ENCODE results near the gene OR2G6. TPM values are rescaled to one million over a fixed set of nuclear protein-coding genes. Genes with fewer than 3 reads are reported as not detected.
"Not testable (repeated sequence)": the region's sequence is repeated elsewhere in the genome, so short reads cannot be mapped to it uniquely, and the experiment has no call there.

The OR2G6 gene
- polyA plus RNA-seq (2012; ENCODE audit: insufficient read depth, insufficient read length, low read depth): not detected

DNA sequence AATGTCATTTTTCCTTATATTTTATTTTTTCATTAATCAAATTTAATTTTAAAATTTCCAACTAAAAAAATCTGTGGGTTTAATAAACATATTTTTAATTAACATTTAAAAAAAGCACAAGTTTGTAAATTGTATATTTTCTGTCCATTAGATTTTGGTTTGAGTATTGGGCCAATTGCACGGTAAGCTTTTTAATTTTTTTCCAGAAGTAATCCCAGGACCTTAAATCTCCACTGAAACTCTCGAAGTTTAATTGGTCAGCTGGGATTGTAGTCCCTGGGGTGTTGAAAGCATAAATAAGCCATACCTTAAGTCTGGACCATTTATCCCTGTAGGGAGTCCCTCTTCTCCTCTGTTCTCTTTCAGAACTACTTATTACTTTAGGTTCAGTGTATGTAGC lies at the start of gene OR2G6:
Gene OR2G6, plus strand, starts transcription at position 301 of the 400 bp plus-strand sequence. CDS start 13,574 bp downstream, outside the sequence.
- not testable (repeated sequence) for H3K4me3 ChIP-seq (ENCODE audit: low read depth, low read length); H3K36me3 ChIP-seq; DNase-seq; H3K4me1 ChIP-seq; H3K9me3 ChIP-seq; H3K27me3 ChIP-seq

DNA sequence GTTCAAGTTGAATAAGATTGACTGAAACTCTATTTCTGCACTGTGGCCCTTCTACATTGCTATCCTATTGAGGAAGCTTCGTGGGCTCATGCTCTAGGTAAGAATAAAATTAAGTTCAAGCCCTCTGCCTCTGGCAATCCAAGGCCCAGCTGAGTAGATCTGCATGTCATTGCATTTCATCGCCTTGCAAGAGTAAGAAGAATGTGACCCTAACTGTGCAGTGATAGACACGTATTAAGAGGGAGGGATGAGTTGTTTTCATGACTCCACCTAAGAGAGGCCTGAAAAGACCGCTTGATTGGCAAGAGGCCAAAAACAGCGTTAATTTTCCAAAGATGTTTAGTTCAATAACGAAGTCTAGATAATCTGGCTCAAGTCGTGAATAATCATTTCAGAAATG lies 48.8 kb upstream of the OR2G6 start:
- H3K36me3 ChIP-seq; H3K9me3 ChIP-seq; H3K4me3 ChIP-seq (ENCODE audit: low read depth, low read length); H3K27me3 ChIP-seq; DNase-seq; H3K4me1 ChIP-seq: not testable (repeated sequence)

DNA sequence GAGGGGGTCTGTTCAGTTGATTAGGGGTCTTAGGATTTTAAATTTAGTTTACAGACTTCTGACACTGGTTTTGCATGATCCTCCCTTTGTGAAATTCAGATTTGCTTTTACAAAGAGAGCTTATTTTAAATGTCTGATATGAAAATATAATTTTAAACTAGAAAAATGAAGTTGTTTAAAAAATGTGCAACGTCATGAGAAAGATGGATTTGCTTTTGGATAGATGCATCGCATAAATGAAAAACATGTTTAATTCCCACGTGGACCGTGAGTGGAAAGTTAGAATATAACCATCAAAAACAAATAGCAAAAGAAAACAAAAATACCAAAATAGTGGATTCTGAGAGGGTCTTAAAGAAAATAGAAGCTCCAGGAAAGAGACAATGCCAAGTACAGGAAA lies 36.7 kb upstream of the OR2G6 start:
- Histone ChIP-seq H3K27me3 (no peaks in the 10 kb centered on the region), H3K36me3 (no peaks in the 10 kb centered on the region), H3K4me3 (ENCODE audit: low read depth, low read length) (no peak overlapping the region), H3K4me1 (no peaks in the 10 kb centered on the region), H3K9me3 (no peaks in the 10 kb centered on the region)
- TF ChIP-seq, protein P1, sequence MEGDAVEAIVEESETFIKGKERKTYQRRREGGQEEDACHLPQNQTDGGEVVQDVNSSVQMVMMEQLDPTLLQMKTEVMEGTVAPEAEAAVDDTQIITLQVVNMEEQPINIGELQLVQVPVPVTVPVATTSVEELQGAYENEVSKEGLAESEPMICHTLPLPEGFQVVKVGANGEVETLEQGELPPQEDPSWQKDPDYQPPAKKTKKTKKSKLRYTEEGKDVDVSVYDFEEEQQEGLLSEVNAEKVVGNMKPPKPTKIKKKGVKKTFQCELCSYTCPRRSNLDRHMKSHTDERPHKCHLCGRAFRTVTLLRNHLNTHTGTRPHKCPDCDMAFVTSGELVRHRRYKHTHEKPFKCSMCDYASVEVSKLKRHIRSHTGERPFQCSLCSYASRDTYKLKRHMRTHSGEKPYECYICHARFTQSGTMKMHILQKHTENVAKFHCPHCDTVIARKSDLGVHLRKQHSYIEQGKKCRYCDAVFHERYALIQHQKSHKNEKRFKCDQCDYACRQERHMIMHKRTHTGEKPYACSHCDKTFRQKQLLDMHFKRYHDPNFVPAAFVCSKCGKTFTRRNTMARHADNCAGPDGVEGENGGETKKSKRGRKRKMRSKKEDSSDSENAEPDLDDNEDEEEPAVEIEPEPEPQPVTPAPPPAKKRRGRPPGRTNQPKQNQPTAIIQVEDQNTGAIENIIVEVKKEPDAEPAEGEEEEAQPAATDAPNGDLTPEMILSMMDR (IDR thresholded peaks at IDR 0.05; ENCODE audit: low read depth, low read length): no peak
- no peak for DNase-seq

DNA sequence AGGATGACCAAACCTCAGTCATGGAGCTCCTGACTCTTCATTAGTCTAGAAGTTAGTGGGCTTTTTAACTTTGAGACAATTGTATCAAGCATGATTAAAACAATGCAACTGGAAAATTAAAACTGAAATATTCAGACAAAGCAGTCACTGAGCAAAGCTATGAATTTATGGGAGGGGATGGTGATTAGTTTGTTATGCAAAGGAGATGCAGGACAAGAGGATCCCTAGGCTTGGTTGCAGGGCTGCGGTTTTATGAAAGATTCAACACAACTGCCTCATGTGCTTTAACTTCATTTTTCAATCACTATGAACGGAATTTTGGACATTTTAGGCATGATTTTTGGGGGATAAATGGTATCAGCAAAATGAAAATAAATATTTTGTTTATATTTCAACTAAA lies 35.8 kb upstream of the OR2G6 start:
- H3K4me1 ChIP-seq; H3K9me3 ChIP-seq; DNase-seq; H3K4me3 ChIP-seq (ENCODE audit: low read depth, low read length); H3K27me3 ChIP-seq; H3K36me3 ChIP-seq: not testable (repeated sequence)

DNA sequence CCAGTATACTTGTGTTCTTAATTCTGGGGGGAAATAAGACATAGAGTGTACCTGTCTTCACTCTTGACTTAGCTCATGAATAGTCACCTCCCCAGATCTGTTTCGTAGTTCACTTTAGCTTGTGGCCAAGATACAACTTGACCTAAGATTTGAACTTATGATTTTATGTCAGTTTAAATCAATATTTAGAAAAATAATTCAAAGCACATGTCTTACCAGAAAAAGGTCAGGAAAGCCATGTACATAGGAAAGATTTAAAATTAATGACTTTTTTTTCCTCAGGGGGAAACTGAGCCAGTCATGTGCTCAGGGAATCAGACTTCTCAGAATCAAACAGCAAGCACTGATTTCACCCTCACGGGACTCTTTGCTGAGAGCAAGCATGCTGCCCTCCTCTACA lies 34.8 kb upstream of the OR2G6 start, which contains the start of gene OR2T3:
Gene OR2T3, plus strand, starts transcription at position 301 of the 400 bp plus-strand sequence. Its CDS starts 0 bp downstream, at position 301.
- not testable (repeated sequence) for DNase-seq; H3K9me3 ChIP-seq; H3K4me1 ChIP-seq; H3K36me3 ChIP-seq; H3K4me3 ChIP-seq (ENCODE audit: low read depth, low read length); H3K27me3 ChIP-seq

DNA sequence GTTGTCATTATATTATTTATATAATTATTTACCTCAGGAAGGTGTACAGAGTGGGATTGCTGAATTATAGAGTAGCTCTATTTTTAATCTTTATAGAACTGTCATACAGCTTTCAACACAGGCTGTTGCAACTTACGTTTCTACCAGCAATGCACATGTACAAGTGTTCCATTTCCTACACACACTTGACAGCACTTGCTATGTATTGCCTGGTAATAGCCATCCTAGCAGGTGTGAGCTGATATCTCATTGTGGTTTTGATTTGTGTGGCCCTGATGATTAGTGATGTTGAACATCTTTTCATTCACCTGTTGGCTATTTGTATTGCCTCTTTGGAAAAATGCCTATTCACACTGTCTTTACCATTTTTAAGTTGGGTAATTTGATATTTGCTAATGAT lies 32.2 kb upstream of the OR2G6 start:
- H3K9me3 ChIP-seq; H3K27me3 ChIP-seq; H3K36me3 ChIP-seq; DNase-seq; H3K4me1 ChIP-seq; H3K4me3 ChIP-seq (ENCODE audit: low read depth, low read length): not testable (repeated sequence)

DNA sequence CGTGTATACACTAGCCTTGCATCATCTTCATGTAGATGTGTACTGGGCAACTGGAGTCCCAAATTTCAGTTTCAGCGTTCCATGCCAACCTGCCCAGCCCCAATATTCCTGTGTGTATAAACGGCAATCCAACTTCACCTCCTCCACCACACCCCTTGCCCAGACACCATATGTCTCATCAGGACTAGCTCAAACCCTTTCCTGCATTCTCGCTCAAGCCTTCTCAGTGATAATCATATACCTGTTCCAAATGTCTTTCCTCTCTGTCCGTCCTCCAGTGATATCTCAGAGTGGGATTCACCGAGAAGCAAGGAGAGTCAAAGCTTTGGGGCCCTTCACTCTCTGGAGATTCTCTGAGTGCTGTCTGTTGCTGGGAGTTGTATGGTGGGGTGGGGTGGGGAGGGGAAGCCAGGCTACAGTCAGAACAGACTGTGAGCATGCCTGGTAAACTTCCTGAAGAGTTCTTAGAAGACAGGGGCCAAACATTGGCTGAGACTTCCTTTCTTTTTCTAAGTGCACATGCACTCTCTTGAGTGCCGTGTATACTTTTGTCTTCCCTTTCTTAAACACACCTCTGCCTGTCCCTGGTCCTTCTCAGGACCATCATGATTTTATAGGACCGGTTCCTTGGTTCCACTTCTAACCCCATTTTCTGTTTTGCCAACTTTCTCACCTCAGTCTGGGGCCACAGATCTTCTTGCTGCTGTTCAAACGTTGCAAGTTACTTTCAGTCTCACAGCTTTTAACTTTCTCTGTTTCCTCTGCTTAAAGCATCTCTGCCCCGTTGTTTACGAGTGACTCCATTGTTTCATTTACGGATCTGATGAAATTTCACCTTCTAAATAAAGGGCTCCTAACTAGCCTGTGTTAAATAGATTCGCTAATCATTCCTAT lies 25.9 kb upstream of the OR2G6 start:
- DNase-seq; H3K4me1 ChIP-seq; H3K27me3 ChIP-seq; H3K9me3 ChIP-seq; H3K36me3 ChIP-seq; H3K4me3 ChIP-seq (ENCODE audit: low read depth, low read length): not testable (repeated sequence)

DNA sequence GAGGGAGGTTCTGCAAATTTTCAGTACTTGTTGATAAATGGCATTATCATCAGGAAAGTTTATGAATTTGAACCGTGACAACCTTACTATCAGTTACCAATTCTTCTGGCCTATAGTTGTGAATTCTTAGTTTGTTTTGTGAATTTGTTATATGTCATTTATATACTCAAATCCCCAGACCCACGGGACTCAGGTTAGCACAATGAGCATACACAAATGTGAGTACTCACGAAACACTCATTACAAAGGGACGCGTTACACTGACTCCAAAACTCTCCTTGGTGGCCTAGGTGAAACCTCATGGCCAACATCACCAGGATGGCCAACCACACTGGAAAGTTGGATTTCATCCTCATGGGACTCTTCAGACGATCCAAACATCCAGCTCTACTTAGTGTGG lies 19.6 kb upstream of the OR2G6 start, which contains the start of gene OR2T5:
Gene OR2T5, plus strand, starts transcription at position 301 of the 400 bp plus-strand sequence. Its CDS starts 0 bp downstream, at position 301.
- H3K4me3 ChIP-seq (ENCODE audit: low read depth, low read length); H3K4me1 ChIP-seq; H3K27me3 ChIP-seq; DNase-seq; H3K36me3 ChIP-seq; H3K9me3 ChIP-seq: not testable (repeated sequence)

DNA sequence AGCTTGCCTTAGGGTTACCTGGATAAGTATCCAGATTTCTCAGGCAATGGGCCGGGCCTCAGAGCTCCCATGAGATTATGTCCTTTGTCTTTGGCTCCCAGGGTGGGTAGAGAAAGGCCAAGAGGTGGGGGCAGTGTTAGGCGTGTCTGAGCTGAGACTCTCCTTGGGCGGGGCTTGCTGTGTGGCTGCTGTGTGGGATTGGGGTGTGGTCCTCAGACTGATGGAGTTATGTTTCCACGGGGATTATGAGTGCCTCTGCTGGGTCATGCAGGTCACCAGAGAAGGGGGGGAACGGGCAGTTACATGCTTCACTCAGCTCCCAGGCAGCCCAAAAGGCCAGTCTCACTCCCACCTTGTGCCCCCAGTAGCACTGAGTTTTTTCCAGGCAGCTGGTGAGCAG lies 11.2 kb upstream of the OR2G6 start:
- not testable (repeated sequence) for H3K4me1 ChIP-seq; H3K9me3 ChIP-seq; H3K36me3 ChIP-seq; DNase-seq; H3K4me3 ChIP-seq (ENCODE audit: low read depth, low read length); H3K27me3 ChIP-seq

DNA sequence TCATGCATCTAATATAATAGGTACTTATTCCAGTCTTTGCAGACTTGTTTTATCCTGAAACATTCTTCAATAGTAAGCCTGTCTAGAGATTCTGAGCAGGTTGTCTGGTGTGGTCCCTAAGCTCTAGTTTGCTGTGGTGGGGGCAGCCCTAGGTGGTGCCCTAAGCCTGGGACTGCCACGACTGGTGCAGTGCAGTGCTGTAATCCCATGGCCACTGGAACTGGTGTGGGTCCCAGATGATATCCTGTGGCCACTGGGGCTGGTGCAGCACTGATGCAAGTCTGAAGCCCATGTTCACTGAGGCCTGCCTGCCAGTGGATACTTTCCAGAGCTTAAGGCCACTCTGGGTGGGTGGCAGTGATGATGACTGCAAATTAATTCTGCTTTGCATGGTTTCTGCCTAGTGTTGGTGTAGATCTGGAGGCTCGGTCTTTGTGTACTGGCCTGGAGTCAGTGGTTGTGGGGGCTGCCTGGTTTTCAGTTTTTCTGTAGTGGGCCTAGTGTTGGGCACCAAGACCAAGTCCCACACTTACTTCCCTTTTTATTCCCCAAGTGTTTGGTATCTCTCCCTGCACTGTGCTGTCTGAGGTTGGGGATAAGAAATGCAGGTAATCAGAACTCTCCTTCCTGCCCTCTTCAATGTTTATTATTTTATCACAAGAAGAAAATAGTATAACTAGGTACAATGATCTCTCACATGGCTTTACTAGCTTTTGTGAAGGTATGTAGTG lies 7.4 kb upstream of the OR2G6 start:
- H3K9me3 ChIP-seq; H3K4me1 ChIP-seq; H3K36me3 ChIP-seq; H3K4me3 ChIP-seq (ENCODE audit: low read depth, low read length); DNase-seq; H3K27me3 ChIP-seq: not testable (repeated sequence)

DNA sequence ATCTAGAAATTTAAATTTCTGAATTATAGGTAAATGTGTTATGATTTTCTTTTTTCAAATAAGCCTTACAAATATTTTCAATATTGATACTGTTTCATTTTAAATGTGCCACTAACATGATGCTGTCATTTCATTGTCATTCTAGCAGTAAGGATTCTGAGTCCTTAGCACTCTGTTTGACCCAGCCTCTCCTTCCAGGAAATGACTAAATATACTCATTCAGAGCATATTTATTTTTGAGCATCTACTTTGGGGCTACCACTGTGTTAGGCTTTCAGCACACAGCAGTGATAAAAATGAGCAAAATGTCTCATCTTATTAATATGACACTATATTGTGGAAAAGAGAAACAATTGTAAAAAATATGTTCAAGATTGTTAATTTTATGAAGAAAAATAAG lies 2.3 kb downstream of the OR2G6 start:
- not testable (repeated sequence) for DNase-seq; H3K9me3 ChIP-seq; H3K4me1 ChIP-seq; H3K27me3 ChIP-seq; H3K4me3 ChIP-seq (ENCODE audit: low read depth, low read length); H3K36me3 ChIP-seq
